ENCODE data around the gene BDKRB1.

DNA sequence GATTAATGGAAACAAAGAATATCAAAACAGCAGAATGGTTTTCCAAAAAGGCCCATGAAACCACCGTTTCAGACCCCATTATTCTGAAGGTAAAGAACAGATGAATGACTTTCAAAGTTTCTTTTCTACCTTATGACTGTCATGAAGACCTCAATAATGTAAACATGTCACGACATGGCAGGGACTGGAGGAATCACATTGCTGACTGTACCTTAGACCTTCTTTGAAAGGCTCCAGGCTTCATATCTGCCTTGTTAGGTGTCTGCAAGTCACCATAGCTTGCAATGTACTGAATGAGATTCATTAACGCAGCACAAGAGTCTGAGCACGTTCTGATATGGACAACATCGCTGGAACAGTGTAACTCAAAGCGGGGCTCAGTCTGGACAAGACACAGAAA lies 54.9 kb downstream of the BDKRB1 start:
- TF ChIP-seq EZH2 (IDR thresholded peaks at IDR 0.05; ENCODE audit: insufficient read depth, poor library complexity, severe bottlenecking): no peak
- TF ChIP-seq EZH2phosphoT487 (IDR thresholded peaks at IDR 0.05; ENCODE audit: insufficient read depth, low read depth): no peak

All from GM23248 (cell line).